ENCODE results near the gene MEG3. TPM values are rescaled to one million over a fixed set of nuclear protein-coding genes. Genes with fewer than 3 reads are reported as not detected.

Gene MEG3
- total and polyA plus RNA-seq, 2 of the 8 experiments (the other 6 are each of a cell fraction or from before 2014, with no cell fraction given): 0.17 to 1.1 TPM

- Histone ChIP-seq H3K18ac (ENCODE audit: extremely low read depth, low read length) (no peak overlapping the region), H3K4me1 (replicated peaks in 1 of 4; ENCODE audit: control insufficient read depth in 3 of 4, insufficient read depth in 4 of 4, low read length in 3 of 4) (no peaks in the 10 kb centered on the region), H2AK5ac (ENCODE audit: low read depth, low read length) (no peak overlapping the region), H3K4me2 (ENCODE audit: insufficient read depth in 1 of 2, low read depth in 2 of 2, low read length in 2 of 2) (no peak overlapping the region), H3K4ac (replicated peaks; ENCODE audit: insufficient read length, low read depth, low read length) (no peak overlapping the region), H2BK12ac (ENCODE audit: low read depth, low read length) (no peak overlapping the region), H3K56ac (replicated peaks; ENCODE audit: insufficient read length, low read depth, low read length) (no peak overlapping the region), H2BK5ac (ENCODE audit: low read depth, low read length) (no peak overlapping the region), H4K20me1 (replicated peaks in 1 of 2; ENCODE audit: control insufficient read depth in 1 of 2, insufficient read depth in 2 of 2, low read length in 2 of 2) (no peaks in the 10 kb centered on the region), H3K27me3 (replicated peaks in 1 of 4; ENCODE audit: control insufficient read depth in 3 of 4, extremely low read depth in 1 of 4, insufficient read depth in 3 of 4, low read length in 3 of 4) (no peaks in the 10 kb centered on the region; a peak in 1 of 7 replicates), H3K23me2 (ENCODE audit: low read depth, low read length) (no peaks in the 10 kb centered on the region), H4K8ac (ENCODE audit: extremely low read depth, insufficient read depth, low read length) (no peak overlapping the region), H3K23ac (ENCODE audit: insufficient read length) (no peak overlapping the region), H3K27ac (ENCODE audit: low read depth, low read length) (no peak overlapping the region), H3K79me2 (ENCODE audit: control insufficient read depth in 1 of 2, insufficient read depth in 2 of 2, low read length in 2 of 2) (no peaks in the 10 kb centered on the region), H3K36me3 (ENCODE audit: control insufficient read depth in 2 of 4, insufficient read depth in 4 of 4, low read length in 3 of 4) (no peaks in the 10 kb centered on the region), H3K79me1 (ENCODE audit: low read depth, low read length) (no peaks in the 10 kb centered on the region), H2BK20ac (ENCODE audit: low read length) (no peak overlapping the region), H3K4me3 (ENCODE audit: extremely low read depth in 1 of 4, insufficient read depth in 2 of 4, low read depth in 3 of 4, low read length in 4 of 4) (no peak overlapping the region), H4K91ac (replicated peaks; ENCODE audit: insufficient read length, low read length) (no peak overlapping the region), H3K14ac (ENCODE audit: insufficient read length) (no peak overlapping the region), H2BK15ac (ENCODE audit: low read length) (no peak overlapping the region), H2AFZ (ENCODE audit: low read length) (no peak overlapping the region; the same call in 1 of the 2 replicates), H3K9ac (replicated peaks in 1 of 4; ENCODE audit: extremely low read depth in 1 of 4, low read depth in 3 of 4, low read length in 3 of 4) (no peak overlapping the region), H2BK120ac (replicated peaks; ENCODE audit: low read depth, low read length) (no peak overlapping the region), H4K5ac (ENCODE audit: insufficient read length, low read depth, low read length) (no peak overlapping the region), H3K9me3 (ENCODE audit: insufficient read depth in 2 of 2, low read depth in 1 of 2, low read length in 1 of 2) (no peaks in the 10 kb centered on the region)
- DNase-seq (ENCODE audit: low read depth in 1 of 2, low spot score in 2 of 2) (no peak), FAIRE-seq (no peak)
- ChIA-PET CTCF (ENCODE audit: partially characterized antibody) (no interaction called here), POLR2A (ENCODE audit: partially characterized antibody) (no interaction called here)
- 95% methylated on average over 10 of the region's 12 CpGs; no CpG with 5 or more reads in 1 of the 2 experiments for WGBS, 2 experiments (ENCODE audit: extremely low coverage in 1 of 2, insufficient coverage in 1 of 2, insufficient read length in 1 of 2, insufficient replicate concordance in 2 of 2, low coverage in 1 of 2, low lambda C conversion rate in 2 of 2, missing lambda C conversion rate in 1 of 2)
- TF ChIP-seq CEBPB (IDR thresholded peaks at IDR 0.05; ENCODE audit: low read depth, low read length) (no peak), CREB1 (IDR thresholded peaks at IDR 0.05) (no peak), TCF12 (IDR thresholded peaks at IDR 0.05; ENCODE audit: low read depth, low read length) (no peak), YY1 (IDR thresholded peaks at IDR 0.05; ENCODE audit: low read depth, low read length) (no peak), FOSL1 (IDR thresholded peaks at IDR 0.05; ENCODE audit: insufficient read depth, low read depth, low read length) (no peak), SP2 (IDR thresholded peaks at IDR 0.05; ENCODE audit: low read length) (no peak), KDM4A (IDR thresholded peaks at IDR 0.05; ENCODE audit: low read depth, low read length, severe bottlenecking) (no peak), HDAC2 (IDR thresholded peaks at IDR 0.05; ENCODE audit: borderline replicate concordance in 1 of 2, low read depth in 2 of 2, low read length in 2 of 2) (no peak), TBP (IDR thresholded peaks at IDR 0.05; ENCODE audit: low read depth, low read length) (no peak), POLR2A (IDR thresholded peaks at IDR 0.05; ENCODE audit: control extremely low read depth in 1 of 2, low read depth in 2 of 2, low read length in 2 of 2) (no peak), SP4 (IDR thresholded peaks at IDR 0.05; ENCODE audit: low read length) (no peak), RXRA (IDR thresholded peaks at IDR 0.05; ENCODE audit: insufficient read depth, low read depth, low read length) (no peak), POLR2AphosphoS5 (IDR thresholded peaks at IDR 0.05; ENCODE audit: low read depth, low read length) (no peak)
Measured at GRCh38 chr14:100780646-100781355, 45.1 kb upstream of the MEG3 start.

Measured in H1 (cell line).